NCI-H1417 (cell line): Measurements from ENCODE around the gene RGS6.
A peak's percentile ranks its signal among the peaks of the same experiment; 100 is the strongest.

Experiments used
- DNase-seq, 3 experiments: peaks; one replicate each; lab custom pipeline; 2025; lab: John Stamatoyannopoulos, UW

RGS6 gene

DNA sequence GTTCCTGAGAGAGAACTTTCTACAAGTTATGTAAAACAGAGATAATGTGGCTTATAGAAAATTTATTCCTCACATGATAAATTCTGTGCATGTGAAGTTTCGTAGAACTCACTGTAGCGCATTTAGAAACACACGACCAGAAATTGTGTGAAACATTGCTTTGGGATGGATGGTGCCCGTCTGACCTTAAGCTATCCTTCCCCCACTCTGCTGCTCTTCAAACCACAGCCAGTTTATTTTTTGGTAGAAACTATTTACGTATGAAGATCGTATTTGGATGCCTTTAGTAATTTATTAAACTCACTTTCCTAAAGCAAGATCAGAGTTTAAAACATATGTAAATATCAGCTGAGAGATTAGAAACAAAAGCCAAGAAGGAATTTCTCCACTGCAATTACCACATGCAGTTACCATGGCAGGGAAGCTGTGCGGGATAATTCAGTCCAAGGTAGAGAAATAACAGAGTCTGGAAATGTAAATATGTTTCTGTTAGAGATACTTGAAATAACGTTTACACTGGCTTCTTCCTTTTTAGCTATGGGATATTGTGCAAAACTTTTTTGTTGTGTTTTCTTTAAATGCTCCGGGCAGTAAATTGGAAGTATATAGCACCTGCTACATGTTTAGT is 382.7 kb downstream of the RGS6 start:
- no peak for DNase-seq

DNA sequence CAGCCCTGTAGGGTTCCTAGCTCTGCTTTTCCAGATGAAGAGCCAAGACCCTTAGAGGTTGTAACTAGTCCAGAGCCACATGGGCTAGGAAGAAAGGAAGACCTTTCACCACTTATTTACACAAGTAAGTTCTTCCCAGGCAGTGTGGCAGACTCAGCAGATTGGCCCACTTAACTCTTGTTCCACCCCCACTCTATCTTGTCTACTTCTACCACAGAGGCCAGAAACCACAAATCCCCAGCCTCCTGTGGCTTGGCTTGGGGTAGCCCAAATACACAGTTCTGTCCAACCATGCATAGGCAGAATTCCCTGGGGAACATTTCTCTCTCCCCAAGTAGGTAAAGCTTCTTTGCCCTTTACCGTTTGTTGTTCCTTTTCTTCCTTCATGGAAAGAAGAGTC is 383.5 kb downstream of the RGS6 start:
- peak in 1 of 3 experiments; percentile 34 for DNase-seq

DNA sequence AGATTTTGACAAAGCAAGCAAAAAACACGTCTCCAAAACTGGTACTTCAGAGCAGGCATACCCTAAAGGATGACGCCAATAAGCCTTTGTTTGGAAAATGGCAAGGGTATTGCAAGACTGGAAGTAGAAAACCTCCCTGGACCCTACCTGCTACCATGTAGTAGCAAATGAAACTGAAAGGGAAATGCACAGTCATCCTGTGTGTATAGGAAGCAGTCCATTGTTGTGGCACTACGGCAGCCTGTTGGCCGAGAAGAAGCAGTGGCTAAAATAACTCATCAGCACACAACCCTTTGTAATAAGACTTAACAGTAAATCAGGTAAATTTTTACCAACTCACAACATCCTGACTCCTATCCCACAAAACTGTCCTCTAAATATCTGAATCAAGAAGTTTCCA is 386.4 kb downstream of the RGS6 start:
- no peak for DNase-seq

DNA sequence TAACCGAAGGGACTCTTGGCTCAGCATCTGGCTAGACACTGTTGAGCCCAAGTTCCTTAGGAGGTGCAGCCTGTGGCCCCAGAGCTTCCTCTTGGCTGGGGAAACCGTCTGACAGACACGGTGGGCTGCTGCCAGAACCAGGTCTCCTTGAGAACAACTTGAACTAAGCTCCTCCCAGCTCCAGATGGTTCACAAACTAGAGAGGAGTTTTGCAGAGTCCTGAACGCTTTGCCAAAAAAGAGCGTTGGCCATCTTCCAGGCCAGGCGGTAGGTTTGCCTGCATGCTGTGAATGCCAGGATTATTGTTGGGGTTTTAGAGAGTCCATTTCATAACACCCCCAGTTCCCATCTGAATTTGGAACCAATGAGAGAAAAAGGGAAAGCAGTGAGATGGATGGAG is 399.8 kb downstream of the RGS6 start:
- no peak for DNase-seq

DNA sequence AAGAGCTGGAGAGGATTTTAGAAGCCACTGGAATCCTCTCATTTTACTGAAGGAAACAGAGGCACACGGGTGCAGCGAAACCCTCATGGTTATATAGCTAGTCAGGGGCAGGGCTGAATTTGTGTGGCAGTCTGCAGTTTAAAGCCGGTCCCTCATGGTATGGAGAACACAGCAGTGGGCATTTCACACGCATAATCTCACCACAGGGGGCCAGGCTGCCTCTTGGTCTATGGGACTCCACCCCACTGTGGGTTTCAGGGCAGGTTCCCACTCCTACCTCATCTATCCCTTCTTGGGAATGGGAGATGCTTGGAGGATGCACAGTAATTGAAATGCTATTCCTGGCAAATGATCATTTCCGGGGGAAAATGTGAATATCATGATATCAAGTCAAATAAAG is 400.6 kb downstream of the RGS6 start:
- DNase-seq = no peak

DNA sequence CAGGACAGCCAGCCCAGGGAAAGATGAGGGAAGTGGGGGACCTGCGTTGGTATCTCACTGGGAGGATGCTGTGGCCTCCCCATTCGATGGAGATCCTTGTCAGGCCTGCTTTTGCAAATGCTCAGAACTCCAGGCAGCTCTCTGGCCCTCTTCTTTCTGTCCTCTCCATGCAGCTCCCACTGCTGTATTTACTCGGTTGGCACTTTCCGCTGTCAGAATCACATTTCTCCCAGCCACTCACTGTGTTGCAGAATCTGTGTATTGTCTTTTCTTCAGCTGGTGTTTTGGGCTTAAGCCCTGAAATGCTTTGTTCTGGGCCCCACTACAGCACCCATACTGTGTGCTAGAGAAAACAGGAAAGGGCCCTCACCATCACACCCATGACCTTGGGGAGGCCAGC is 401.1 kb downstream of the RGS6 start:
- DNase-seq = no peak

DNA sequence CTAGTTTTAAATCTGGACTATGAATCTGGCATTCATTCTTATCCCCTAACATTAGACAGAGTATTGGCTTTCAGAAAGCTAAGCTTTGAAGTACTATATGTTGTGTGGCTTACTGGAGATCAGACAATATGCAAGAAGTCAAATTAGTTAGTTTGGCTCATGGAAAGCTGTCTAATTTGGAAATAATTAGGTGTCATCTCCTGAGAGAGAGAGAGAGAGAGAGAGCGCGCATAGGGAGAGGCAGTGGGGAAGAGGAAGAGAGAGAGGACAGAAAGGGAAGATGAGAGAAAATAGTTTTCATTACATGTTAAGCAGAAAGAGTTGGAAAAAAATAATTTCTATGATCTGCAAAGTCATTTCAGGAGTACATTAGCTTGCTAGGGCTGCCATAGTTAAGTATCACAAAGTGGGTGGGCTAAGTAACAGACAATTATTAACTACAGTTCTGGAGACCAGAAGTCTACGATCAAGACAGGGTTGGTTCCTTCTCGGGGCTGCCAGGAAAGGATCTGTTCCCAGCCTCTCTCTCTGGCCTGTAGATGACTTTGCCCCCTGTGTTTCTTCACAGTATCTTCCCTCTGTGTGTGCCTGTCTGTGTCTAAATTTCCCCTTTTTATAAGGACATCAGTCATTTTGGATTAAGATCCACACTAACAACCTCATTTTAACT is 404.2 kb downstream of the RGS6 start:
- DNase-seq = no peak

DNA sequence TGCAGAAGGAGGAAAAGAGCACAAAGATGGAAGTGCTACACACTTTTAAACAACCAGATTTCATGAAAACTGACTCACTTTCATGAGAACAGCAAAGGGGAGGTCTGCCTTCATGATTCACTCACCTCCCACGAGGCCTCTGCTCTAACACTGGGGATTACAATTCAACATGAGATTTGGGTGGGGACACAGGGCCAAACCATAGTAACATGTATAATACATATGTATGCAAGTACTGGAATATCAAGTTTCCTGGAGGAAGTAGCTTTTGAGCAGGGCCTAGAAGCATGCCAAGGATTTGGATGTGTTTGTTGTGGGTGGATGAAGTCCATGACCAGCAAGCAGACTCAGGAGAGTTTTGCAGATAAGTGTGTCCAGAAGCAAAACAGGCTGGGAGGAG is 409.0 kb downstream of the RGS6 start:
- DNase-seq = no peak

DNA sequence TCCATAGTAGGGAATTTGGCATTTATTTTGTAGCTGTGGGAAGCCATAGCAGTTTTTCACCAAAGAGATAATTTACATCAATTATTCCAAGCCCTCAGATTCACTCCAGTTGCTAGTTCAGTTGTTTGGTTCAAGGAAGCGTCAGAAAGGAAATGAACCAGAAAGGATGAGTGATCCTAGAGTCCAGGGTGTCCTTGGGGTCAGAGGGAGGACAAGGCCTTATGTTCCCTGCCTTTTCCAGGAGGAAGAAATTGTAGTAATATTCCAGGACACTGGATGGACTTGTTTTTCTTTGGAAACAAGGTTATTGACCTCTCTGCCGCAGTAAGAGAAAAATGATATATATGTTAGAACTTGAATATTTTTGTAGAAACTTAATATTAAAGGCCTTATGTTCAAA is 409.5 kb downstream of the RGS6 start:
- no peak for DNase-seq

DNA sequence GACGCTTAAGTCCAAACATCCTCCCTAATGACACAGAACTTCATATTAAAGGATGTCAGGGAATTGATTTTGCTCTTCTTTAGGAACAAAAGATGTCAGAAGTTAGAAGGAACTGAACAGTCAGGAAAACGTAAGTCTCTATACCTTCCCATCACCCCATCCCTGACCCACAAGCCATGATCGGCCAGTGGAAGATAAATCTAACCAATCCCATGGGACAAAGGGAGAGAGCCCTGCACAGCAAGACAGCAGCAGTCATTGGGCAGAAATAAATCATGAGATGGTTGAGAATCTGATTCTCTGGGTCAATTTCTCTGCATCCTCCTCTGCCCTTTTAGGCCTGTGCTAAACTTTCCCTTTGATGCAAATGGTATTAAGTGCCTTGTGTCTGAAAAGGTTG is 414.9 kb downstream of the RGS6 start:
- DNase-seq = no peak

DNA sequence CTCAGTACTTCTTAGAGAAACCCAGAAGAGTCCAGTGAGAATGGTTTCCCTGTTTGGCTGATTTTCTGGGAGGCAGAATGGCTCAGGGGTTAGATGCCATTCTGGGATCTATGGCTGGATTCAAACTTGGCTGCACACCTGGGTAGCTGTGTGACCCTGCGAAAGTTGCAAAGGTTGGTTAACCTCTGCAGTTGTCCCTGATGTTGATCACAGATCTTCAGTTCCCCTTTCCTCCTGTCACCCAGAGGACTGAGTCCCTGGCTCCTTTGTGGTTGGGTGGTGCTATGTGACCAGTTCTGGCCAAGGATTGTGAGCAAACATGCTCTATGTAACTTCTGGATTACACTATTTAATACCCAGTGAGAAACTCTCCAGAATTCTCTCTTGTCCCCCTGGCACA is 418.0 kb downstream of the RGS6 start:
- no peak for DNase-seq

DNA sequence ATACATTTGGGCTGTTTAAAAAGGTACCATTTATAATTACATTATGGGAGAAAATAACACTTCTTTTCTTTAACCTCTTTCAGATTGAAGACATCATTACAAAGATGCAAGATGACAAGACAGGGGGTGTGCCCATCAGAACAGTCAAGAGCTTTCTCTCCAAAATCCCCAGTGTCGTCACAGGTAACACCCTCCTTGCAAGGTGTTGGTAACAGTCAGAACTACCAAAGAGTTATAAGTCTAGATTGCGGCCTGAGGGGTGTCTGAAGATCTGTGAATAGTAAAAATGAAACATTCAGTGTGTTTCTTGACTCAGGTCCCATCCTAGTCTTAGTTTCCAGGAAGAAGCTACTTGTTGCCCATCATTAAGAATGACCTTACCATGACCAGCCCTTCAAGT is 419.8 kb downstream of the RGS6 start:
- DNase-seq = no peak

DNA sequence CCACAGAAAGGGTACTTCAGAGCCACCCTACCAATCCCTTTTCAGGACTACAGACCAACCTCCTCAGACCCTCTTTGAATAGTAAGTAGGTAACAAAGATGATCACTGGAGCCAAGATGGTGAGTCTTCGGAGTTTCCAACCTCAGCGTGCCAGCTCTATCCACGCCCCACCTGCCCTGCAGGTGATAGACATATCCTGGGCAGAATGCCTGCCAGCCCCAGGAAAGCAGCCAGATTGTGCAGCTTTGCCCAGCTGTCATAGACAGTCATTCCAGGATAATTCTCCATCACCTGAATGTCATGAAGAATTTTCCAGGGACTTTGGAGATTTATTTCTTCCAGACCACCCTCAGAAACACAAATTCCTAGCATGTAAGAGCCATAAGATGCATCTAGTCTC is 434.4 kb downstream of the RGS6 start:
- no peak for DNase-seq

DNA sequence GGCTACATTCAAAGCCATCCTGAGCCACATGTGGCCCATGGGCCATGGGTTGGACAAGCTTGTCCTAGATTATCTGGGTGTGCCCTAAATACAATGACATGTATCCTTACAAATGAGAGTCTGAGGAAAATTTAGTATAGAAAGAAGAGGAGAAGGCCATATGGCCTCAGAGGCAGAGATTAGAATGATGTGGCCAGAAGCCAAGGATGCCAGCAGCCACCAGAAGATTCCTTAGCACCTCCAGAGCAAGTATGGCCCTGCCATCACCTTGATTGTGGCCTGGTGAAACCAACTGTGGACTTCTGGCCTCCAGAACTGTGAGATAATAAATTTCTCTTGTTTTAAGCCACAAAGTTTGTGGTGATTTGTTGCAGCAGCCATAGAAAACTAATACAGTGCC is 436.9 kb downstream of the RGS6 start:
- no peak for DNase-seq

DNA sequence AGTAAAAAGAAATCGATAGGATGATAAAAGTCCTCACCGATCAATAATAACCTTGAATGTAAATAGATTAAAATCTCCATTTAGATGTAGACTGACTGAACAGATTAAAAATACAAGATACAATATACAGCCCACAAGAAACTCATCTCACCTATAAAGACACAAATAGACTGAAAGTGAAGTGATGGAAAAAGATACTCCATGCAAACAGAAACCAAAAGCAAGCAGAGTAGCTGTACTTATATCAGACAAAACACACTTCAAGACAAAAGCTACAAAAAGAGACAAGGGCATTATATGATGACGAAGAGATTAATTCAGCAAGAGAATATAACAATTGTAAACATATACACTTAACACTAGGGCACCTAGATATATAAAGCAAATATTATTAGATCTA is 444.8 kb downstream of the RGS6 start:
- DNase-seq = no peak

DNA sequence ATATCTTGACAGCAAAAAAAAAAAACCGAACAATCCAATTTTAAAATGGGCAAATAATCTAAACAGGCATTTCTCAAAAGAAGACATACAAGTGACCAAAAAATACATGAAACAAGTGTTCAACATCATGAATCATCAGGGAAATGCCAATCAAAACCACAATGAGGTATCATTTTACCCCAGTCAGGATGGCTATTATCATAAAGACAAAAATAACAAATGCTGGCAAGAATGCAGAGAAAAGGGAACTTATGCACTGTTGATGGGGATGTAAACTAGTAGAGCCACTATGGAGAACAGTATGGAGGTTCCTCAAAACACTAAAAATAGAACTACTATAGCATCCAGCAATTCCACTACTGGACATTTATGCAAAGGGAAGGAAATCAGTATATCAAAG is 448.2 kb downstream of the RGS6 start:
- no peak for DNase-seq

DNA sequence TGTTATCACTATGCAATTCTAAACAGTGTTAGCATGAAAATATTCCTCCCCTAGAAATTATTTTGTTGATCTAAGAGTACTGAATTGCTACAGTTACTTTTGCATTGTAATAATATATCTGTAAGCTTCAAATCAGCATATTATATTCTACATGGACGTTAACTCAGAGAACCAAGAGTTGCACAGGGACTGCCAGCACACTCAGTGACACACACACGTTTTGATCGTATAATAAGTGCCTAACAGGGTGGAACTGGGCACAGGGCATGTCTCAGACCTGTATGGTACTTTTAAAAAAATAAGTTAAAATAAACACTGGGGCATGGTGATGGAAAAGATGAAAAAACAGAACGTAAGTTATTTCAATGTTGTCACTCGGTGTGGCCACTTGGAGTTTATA is 451.6 kb downstream of the RGS6 start:
- no peak for DNase-seq

DNA sequence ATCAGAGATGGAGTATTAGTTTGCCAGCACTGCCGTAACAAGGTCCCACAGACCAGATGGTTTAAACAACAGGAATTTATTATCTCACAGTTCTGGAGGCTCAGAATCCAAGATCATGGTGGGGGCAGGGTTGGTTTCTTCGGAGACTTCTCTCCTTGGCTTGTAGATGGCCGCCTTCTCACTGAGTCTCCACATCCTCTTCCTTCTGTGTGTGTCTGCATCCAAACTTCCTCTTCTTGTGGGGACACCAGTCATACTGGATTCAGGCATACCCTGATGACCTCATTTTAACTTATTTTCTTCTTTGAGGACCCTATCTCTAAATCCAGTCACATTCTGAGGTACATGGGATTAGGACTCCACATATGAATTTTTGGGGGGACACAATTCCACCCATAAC is 455.5 kb downstream of the RGS6 start:
- DNase-seq = no peak

DNA sequence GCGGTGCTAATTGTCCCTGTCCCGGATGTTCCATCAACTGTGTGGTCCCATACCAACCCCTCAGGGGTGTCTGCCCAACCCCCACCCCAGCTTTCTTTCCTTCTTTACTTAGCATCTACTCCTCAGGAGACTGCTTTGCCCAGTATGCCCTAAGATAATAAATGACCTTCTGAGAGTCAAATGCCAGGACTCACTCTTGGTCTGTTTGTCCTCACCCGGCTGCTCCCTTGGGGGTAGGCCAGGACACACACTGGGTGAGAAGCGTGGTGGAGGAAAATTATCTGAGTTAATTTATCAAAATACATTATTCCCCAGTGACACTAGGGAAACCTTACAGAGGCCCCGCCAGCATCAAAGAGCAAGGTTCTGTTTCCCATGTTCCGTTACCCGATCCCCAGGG is 457.0 kb downstream of the RGS6 start:
- no peak for DNase-seq

DNA sequence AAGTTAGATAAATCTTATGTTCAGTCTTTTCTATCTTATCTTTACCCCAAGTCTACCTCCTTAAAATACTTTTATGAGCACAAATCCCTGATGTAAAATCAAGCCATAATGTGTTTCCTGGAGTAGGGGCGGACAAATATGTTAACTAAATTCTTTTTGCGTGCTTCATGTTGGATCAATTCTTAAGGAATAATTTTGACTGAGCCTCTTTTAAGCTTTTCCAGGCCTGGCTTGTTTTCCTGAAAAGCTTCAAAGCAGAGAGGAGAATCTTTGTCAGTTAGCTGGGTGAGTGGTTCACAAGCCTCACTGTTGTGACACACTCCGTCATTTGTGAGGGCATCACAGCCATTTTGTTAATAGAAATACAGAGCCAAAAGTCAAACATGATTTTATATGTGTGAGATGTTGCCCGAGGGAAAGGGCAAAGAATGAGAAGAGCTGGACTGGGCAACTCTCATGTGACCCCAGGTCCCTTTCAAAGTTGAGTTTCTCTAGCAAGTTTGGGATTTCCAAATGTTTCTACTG is 468.9 kb downstream of the RGS6 start:
- no peak for DNase-seq

DNA sequence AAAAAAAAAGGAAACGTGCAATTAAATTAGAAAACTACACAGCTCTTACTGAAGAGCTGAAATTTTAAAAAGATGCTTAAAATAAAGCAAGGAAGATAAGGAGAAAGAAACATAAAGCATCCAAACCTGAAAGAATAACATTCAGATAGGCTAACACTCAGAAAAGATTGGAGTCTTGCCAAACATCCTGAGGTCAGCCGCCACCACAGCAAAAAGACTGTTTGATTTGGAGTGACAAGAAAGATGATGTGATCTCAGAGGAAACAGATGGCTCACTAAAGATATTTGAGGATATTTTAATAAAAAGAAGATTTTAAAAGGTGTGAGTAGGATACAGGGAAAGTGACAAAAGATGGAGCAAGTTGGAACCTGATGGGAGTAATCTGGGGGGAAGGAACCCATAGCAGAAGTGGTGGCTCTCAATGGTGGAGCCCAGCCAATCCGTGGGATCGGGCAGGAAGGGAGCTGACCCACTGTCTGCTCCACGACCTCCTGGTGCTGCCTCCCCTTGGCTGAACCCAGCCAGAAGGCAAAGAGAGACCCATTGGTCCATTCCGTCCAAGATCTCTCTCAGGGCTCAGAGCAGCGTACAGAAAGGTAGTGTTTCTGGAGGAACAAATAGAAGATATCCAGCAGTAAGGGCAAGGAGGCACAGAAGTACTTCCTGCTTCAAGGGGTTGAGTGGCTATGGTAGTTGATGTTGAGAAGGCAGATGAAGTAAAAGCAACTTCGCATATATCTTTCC is 469.6 kb downstream of the RGS6 start:
- no peak for DNase-seq

DNA sequence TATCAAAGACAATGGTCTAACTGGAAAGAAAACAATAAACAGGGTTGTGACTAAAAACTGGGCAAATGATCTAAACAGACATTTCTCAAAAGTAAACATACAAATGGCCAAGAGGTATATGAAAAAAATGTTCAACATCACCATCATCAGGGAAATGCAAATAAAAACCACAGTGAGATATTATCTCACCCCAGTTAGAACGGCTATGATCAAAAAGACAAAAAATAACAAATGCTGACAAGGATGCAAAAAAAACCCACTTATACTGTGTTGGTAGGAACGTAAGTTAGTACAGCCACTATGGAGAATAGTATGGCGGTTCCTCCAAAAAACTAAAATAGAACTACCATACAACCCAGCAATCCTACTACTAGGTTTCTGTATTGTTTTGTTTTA is 470.1 kb downstream of the RGS6 start:
- DNase-seq = no peak

DNA sequence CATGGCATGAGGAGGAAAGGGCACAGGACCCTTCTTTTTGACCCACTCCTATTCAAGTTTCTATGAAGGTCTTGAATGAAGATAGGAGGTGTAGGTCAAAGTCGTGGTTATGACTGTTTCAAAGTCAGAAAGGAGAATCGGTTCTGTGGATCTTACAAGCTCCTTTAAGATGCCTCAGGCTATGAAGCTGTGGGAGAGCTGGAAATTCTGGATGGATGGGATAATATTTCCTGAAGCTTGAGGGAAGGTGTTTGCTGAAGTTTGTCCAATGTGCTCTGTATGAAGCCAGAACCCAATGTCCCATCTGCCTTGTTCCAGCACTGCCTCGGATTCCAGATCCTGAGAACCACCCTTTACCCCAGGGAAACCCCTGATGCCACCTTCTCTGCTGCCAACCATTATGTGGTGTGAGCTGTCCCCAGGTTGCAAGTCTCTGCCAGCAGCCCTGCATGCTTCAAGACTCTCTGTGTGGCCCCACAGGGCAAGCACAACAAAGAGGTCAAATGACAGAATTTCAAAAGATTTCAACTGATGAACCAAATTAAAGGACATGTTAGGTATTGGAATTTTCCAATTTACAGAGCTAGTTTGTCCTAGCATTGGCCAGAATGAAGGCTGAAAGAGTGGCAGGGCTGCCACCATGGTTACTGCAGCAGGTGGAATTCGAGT is 472.0 kb downstream of the RGS6 start:
- DNase-seq = no peak
